GM18526 (cell line): Measurements from ENCODE around the gene LHFPL3.

Experiments
- POLR2A ChIP-seq: IDR thresholded peaks from 3 replicates; pipeline ENCODE4 v1.6.1; 2011; ENCODE audit not compliant: insufficient read length; ENCODE audit errors: extremely low read depth

The LHFPL3 gene

DNA sequence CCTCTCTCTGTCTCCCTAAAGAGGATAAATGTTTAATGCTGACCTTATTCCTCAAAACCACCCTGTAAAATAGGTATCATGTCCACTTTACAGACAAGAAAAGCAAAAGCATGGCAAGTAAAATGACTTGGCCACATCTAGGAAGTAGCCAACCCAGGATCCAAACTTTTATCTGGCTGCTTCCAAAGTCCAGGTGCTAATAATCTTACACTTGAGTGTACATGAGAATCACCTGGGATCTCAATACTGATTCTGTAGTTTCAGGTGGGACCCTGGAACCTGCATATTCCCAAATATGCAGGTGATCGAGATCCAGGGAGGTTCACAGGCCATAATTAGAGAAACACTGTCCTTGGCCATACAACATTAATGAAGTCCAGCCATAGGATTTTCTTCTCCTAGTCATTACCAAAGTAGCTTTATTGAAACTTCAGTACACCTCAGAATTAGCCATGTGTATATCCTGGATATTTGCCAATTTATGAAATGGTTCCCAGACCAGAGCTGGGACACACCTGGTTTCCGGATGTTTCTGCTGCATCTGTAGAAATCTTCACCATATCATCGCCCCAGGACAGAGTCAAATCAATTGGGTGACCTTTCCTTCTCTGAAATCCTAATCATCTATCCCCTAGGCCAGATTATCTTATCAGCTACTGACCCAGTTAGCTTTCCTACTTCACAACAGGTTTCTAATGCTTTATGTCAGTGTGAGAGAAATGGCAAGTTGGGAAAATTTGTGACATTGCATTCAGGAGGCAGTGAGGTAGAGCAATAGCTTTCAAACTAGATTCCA lies 566.5 kb downstream of the LHFPL3 start:
- no peak for TF ChIP-seq POLR2A

DNA sequence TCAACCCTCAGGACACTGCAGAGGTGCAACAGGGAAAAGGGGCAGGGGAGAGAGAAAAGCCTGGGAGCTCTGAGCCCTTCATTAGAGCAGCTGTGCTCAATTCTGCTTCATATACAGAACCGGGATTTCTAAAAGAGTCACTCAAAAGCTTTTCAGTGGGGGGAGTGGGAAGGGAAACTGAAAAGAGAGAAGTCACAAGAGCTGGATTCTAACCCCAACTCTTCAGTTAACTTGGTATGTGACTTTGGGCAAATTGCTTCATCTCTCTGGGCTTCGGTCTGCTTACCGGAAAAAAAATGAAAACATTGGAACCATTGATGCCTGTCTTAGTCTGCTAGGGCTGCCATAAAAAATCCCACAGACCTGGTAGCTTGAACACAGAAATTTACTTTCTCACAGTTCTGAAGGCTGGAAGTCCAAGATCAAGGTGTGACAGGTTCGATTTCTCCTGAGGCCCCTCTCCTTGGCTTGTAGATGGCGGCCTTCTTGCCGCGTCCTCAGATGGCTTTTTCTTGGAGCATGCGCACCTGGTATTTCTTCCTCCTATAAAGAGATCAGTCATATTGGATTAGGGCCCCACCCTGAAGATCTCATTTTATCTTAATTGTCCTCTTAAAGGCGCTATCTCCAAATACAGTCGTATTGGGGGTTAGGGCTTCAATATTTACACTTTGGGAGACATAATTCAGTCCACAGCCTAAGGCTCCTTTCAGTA lies 567.3 kb downstream of the LHFPL3 start:
- no peak for TF ChIP-seq POLR2A

DNA sequence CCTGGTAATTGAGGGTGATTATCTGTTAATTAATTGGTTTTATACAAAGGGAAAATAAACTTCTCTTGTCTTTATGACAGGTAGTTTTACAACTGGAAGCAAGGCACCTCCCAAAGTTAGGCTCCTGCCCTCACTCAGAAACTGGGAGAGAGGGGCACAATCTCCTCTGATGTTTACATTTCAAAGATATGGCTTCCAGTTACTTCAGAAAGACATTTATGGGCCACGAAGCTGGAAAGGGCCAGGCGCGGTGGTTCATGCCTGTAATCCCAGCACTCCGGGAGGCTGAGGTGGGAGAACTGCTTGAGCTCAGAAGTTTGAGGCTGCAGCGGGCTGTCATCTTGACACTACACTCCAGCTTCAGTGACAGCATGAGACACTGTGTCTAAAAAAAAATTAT lies 570.0 kb downstream of the LHFPL3 start:
- no peak for TF ChIP-seq POLR2A

DNA sequence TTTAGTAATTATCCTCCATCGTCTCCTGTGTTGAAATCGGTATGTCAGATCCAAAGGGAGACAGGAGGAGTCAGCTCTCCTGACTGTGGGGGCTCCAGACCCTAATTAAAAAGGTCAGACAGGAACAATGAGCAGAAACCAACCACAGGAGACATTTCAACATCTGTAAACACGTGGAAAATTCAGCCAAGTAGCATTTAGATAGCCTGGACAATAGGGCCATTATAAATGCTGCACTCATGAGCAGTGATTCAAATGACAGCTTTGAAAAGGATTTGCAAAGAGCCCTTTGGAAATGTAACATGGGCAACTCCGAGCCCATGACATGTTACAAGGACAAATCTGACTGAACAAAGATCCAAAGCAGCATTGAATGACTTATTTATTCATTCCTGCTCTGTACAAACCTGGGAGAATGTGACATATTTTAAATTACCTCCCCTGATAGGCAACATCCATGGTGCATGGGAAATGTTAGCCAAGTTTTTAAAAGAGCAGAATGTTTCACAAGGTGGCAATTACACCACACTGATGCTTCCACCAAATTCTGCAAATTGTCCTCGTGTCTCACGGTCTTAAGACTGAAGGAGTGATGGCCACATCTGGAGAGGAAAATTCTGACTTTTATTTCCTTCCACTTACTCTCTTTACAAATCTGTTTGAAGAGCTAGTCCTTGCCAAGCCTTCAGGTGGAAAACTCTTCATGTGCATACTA lies 572.3 kb downstream of the LHFPL3 start:
- TF ChIP-seq POLR2A: no peak

DNA sequence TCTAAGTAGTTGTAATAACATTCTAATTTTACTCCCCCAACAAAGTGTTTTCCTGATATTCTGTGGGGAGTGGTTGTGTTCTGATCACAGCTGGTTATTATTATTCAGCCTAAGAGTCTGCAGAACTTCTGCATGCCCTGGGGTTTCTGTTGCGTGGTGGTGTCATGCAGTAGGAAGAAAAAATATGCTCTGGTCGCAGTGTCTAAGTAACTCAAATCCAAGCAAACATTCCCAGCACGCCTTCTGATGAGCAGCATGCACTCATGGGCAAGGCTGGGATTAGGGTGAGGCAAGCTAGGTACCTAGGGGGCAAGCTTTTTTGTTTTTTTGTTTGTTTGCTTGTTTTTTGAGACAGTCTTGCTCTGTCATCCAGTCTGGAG lies 572.8 kb downstream of the LHFPL3 start:
- no peak for TF ChIP-seq POLR2A

DNA sequence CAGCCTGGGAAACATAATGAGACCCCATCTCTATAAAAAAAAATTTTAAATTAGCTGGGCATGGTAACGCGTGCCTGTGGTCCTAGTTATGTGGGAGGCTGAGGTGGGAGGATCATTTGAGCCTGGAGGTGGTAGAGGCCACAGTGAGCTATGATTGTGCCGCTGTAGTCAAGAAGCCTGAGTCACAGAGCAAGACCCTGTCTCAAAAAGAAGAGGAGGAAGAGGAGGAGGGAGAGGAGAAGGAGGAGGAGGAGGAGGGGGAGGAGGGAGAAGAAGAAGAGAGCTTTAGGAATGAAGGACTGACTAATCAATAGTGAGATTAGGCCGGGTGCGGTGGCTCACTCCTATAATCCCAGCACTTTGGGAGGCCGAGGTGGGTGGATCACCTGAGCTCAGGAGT lies 573.8 kb downstream of the LHFPL3 start:
- no peak for TF ChIP-seq POLR2A

DNA sequence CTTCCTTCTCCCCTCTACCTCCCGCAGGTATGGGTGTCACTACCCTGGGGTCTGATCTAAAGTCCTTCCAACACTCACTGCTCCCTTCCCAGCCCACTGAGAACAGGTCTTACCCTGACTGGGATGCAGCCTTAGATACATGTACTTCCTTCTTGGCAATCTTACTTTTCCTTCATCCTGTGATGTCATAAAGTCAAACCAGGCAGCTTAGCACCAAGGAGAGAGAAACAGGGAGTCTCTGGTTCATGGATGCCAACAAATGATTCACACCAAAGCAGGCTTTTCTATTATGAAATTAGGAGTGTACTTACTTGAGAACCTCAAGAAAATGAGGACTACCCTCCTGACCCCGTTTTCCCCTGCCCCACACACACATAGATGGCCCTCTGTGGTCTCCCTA lies 574.6 kb downstream of the LHFPL3 start:
- no peak for TF ChIP-seq POLR2A

DNA sequence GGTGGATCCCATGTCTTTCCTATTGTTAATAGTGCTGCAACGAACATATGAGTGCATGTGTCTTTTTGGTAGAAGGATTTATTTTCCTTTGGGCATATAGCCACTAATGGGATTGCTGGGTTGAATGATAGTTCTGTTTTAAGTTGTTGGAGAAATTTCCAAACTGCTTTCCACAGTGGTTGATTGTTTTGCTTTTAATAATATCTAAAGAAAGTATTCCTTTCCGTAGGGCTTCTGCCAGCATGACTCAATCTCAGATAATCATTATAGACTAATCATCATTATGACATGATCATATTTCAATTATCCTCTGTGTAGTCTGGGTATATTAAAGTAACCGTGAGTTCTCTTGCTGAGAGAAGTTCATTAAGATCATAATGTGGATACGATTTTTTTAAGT lies 575.4 kb downstream of the LHFPL3 start:
- TF ChIP-seq POLR2A: no peak

DNA sequence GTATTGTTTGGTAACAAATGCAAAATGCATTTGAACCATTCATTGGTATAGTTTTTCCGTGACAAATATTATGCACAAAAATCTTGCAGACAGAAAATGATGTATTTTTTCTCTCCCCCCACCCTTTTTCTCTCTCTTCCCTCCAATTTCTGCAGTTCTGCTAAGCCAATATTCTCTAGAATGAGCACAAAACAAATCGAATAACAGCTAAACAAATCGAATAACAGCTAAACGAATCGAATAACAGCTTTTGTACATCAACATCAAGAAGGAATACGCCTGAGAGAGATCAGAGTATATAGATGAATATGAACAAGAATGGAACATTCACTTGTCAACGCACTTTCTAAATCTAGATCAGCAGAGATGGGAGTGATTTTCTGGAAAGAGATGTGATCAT lies 577.6 kb downstream of the LHFPL3 start:
- no peak for TF ChIP-seq POLR2A

DNA sequence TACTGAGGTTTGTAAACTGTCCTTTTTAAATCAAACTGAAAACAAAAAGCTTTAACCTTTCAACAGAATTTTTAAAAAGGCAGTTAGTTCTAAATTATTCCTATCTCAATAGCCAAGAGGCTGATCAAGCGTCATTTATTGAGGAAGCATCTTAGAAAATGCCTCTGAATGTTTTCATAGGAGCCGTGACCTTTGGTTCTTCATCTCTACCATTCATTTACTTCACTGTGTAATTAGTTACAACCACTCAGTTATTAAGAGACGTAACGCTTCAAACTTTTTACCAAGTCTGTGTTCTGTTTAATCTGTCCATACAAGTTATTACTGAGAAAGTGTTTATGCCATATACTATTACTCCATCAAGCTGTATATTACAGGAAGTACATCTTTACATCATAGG lies 578.2 kb downstream of the LHFPL3 start:
- no peak for TF ChIP-seq POLR2A

DNA sequence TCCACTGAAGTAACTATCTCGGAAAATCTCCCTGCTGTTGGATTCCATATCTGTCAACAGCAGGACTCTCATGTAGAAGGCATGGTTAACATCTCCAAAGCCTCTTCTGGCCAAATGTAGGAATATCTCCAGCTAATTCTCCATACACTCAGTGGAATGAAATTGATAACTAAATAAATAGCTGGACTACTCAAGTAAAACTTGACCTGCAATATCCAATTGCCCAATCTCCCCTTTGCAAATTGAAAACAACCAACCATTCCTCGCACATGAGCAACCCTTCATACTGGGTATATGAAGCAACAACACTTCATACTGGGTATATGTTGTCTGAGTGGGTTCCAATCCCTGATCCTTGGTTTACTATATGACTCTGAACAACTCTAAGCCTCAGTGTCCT lies 580.2 kb downstream of the LHFPL3 start:
- no peak for TF ChIP-seq POLR2A

DNA sequence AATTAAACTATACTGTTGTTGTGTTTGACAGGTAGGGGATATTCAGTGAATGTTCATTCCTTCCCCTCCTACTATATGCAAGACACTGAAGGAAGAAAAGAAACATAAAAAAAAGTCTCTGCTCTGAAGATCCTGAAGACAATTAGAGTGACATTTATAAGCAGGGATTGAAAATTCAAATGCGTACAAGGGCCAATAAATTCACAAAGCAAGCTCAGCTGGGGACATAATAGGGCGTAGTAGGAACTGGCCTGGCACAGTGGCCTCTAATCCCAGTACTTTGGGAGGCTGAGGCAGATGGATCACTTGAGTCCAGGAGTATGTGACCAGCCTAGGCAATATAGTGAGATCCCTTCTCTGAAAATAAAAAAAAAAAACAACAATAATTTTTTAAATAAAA lies 580.7 kb downstream of the LHFPL3 start:
- TF ChIP-seq POLR2A: no peak

DNA sequence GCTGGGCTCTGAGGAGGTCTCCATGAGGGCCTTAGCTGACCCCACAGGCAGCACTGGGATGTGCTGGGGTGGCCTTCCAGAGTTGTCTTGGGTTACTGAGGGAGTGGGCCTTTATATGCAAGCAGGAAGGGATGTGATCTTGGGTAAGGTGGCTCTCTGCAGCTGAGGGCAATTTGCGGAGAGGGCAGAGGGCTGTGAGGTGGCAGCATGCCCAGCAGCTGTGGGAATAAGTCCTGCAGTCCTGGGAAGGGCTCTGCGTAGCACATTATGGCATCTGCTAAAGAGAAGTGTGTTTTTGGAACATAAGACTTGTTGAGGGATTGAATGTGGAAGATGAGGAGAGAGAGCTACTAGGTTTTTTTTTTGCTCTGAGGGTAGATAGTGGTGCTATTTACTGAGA lies 586.0 kb downstream of the LHFPL3 start:
- TF ChIP-seq POLR2A: no peak

DNA sequence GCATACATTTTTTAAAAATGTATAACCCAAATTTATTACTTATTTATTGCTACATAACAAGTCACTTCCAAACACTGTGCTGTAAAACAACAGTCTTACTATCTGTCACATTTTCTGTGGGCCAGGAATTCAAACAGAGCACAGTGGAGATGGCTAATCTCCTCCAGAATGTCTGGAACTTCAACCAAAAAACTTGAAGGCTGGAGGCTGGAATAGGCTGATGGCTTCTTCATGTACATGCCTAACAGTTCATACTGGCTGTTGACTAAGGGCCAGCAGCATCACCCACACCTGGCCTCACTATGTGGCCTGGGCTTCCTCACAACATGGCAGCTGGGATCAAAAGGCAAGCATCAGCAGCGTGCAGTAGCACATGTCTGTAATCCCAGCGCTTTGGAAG lies 593.2 kb downstream of the LHFPL3 start:
- no peak for TF ChIP-seq POLR2A

DNA sequence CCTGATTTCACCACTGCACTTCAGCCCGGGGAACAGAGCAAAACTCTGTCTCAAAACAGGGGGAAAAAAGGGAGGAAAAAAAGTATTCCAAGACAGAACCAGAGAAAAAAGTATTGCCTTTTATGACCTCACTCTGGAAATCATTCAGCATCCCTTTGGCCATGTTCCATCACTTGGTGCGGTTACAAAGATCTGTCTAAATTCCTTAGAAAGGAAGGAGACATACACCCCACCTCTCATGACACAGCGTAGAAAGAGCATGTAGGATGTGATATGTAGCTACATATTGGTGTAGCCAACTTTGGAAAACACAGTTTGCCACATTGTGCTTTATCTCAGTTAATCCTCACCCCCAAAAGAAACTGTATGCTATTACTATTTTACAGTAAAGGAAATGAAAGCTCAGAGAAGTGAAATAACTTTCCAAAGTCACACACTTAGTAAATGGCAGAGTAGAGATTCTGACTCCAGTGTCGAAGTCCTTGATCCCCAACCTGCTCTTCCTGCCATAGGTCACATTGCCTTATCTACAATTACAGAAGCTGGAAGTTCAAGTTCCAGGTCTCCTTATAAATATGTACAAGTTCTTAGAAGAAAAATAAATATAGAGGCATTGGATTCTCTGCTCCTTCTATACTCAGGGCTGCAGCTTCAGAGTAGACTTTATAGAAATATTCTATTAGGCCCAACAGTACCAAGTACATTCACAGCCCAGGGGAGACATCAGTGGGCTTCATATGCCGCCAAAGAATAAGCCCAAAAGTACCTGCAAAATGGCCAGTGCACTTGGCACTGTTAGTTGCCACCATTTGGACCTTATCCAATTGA lies 594.0 kb downstream of the LHFPL3 start:
- no peak for TF ChIP-seq POLR2A
